H1 (cell line): ENCODE measurements around the gene PRKAA2. TPM values are rescaled to one million over a fixed set of nuclear protein-coding genes. Genes with fewer than 3 reads are reported as not detected.

ENCODE experiments used
- CTCF ChIA-PET: fragments of 300-600 bp; sonication (Branson Sonifier 250); formaldehyde crosslinking; loops from one replicate; lab custom pipeline; 2021; ENCODE audit not compliant: partially characterized antibody; lab: Charles Lee
- POLR2A ChIA-PET: fragments of 300-600 bp; sonication (Branson Sonifier 250); formaldehyde crosslinking; loops from one replicate; lab custom pipeline; 2021; ENCODE audit warnings: inconsistent platforms; ENCODE audit not compliant: partially characterized antibody; lab: Charles Lee
- DNase-seq, 2 experiments: peaks; one replicate each; pipeline versions ENCODE4 v3.0.0 to v3.0.0-alpha.2; 2010 to 2022; ENCODE audit warnings: low spot score in 2 of 2, low read depth in 1 of 2, mixed read lengths in 1 of 2
- FAIRE-seq: peaks from 2 replicates; lab custom pipeline; 2011; peaks lifted over from hg19 to GRCh38; lab: Jason Lieb, UNC
- H2AFZ ChIP-seq: 2 replicates; pipeline ENCODE4 v1.8.1; 2012; ENCODE audit warnings: low read length, inconsistent platforms
- H2AK5ac ChIP-seq: 2 replicates; pipeline ENCODE4 v1.6.1; 2013; ENCODE audit warnings: low read depth, low read length
- H2BK120ac ChIP-seq: replicated peaks from 2 replicates; pipeline ENCODE3; 2013; ENCODE audit warnings: low read depth, low read length, inconsistent platforms
- H2BK12ac ChIP-seq: 2 replicates; pipeline ENCODE4 v1.6.1; 2013; ENCODE audit warnings: low read depth, low read length
- H2BK15ac ChIP-seq: 2 replicates; pipeline ENCODE4 v1.6.1; 2013; ENCODE audit warnings: low read length
- H2BK20ac ChIP-seq: 2 replicates; pipeline ENCODE4 v1.6.1; 2013; ENCODE audit warnings: low read length
- H2BK5ac ChIP-seq: 2 replicates; pipeline ENCODE4 v1.6.1; 2013; ENCODE audit warnings: low read depth, low read length
- H3K14ac ChIP-seq: 2 replicates; pipeline ENCODE4 v1.6.1; 2013; ENCODE audit warnings: inconsistent platforms; ENCODE audit not compliant: insufficient read length
- H3K18ac ChIP-seq: 2 replicates; pipeline ENCODE4 v1.6.1; 2013; ENCODE audit warnings: low read length; ENCODE audit errors: extremely low read depth
- H3K23ac ChIP-seq: 2 replicates; pipeline ENCODE4 v1.6.1; 2013; ENCODE audit warnings: inconsistent platforms; ENCODE audit not compliant: insufficient read length
- H3K23me2 ChIP-seq: 2 replicates; pipeline ENCODE4 v1.6.1; 2013; ENCODE audit warnings: low read depth, low read length
- H3K27ac ChIP-seq: 2 replicates; pipeline ENCODE4 v1.6.1; 2011; ENCODE audit warnings: low read depth, low read length, inconsistent platforms
- H3K27me3 ChIP-seq, 4 experiments: replicated peaks in 1 of 4; 1 replicate in 1 of 4; 2 replicates in 3 of 4; pipeline versions ENCODE4 v1.6.1 to v1.8.1; 2011 to 2013; ENCODE audit warnings: low read length in 3 of 4, mild to moderate bottlenecking in 3 of 4, inconsistent platforms in 2 of 4, mixed read lengths in 2 of 4, moderate library complexity in 1 of 4; ENCODE audit not compliant: control insufficient read depth in 3 of 4, insufficient read depth in 3 of 4; ENCODE audit errors: extremely low read depth in 1 of 4
- H3K36me3 ChIP-seq, 4 experiments: 2 replicates each; pipeline versions ENCODE4 v1.6.1 to v1.8.1; 2011 to 2013; ENCODE audit warnings: mild to moderate bottlenecking in 4 of 4, low read length in 3 of 4, moderate library complexity in 2 of 4, control low read depth in 1 of 4, inconsistent platforms in 1 of 4; ENCODE audit not compliant: insufficient read depth in 4 of 4, control insufficient read depth in 2 of 4
- H3K4ac ChIP-seq: replicated peaks from 2 replicates; pipeline ENCODE3; 2013; ENCODE audit warnings: low read length, low read depth, mixed read lengths, inconsistent platforms; ENCODE audit not compliant: insufficient read length
- H3K4me1 ChIP-seq, 4 experiments: replicated peaks in 1 of 4; 1 replicate in 1 of 4; 2 replicates in 3 of 4; pipeline versions ENCODE4 v1.6.1 to v1.8.1; 2011 to 2013; ENCODE audit warnings: low read length in 3 of 4, inconsistent platforms in 2 of 4, mixed read lengths in 1 of 4; ENCODE audit not compliant: insufficient read depth in 4 of 4, control insufficient read depth in 3 of 4
- H3K4me2 ChIP-seq, 2 experiments: 2 replicates each; pipeline versions ENCODE4 v1.6.1 to v1.8.1; 2011 to 2013; ENCODE audit warnings: low read depth in 2 of 2, low read length in 2 of 2, control low read depth in 1 of 2, inconsistent platforms in 1 of 2, mild to moderate bottlenecking in 1 of 2; ENCODE audit not compliant: insufficient read depth in 1 of 2
- H3K4me3 ChIP-seq, 4 experiments: fragments of 200-600, 300-600 bp in 1 of 4; sonication (generic), shearing (Covaris generic), sonication (Bioruptor Twin) in 1 of 4; 2 replicates each; pipeline versions ENCODE4 v1.5.1 to v1.8.1; 2011 to 2016; ENCODE audit warnings: low read length in 4 of 4, low read depth in 3 of 4, control low read depth in 2 of 4, inconsistent platforms in 2 of 4, mild to moderate bottlenecking in 2 of 4, mixed read lengths in 1 of 4, moderate library complexity in 1 of 4; ENCODE audit not compliant: insufficient read depth in 2 of 4; ENCODE audit errors: extremely low read depth in 1 of 4
- H3K56ac ChIP-seq: replicated peaks from 2 replicates; pipeline ENCODE3; 2013; ENCODE audit warnings: low read depth, mild to moderate bottlenecking, mixed read lengths, low read length, inconsistent platforms; ENCODE audit not compliant: insufficient read length
- H3K79me1 ChIP-seq: 2 replicates; pipeline ENCODE4 v1.6.1; 2013; ENCODE audit warnings: low read depth, low read length, control low read depth
- H3K79me2 ChIP-seq, 2 experiments: 2 replicates each; pipeline versions ENCODE4 v1.6.1 to v1.8.1; 2012 to 2013; ENCODE audit warnings: low read length in 2 of 2, mild to moderate bottlenecking in 2 of 2, inconsistent platforms in 1 of 2; ENCODE audit not compliant: insufficient read depth in 2 of 2, control insufficient read depth in 1 of 2
- H3K9ac ChIP-seq, 4 experiments: replicated peaks in 1 of 4; 1 replicate in 1 of 4; 2 replicates in 3 of 4; pipeline versions ENCODE4 v1.6.1 to v1.8.1; 2011 to 2013; ENCODE audit warnings: low read depth in 3 of 4, low read length in 3 of 4, control low read depth in 2 of 4, mild to moderate bottlenecking in 2 of 4, moderate library complexity in 2 of 4, inconsistent platforms in 1 of 4; ENCODE audit errors: extremely low read depth in 1 of 4
- H3K9me3 ChIP-seq, 2 experiments: 2 replicates each; pipeline versions ENCODE4 v1.6.1 to v1.8.1; 2012 to 2013; ENCODE audit warnings: mild to moderate bottlenecking in 2 of 2, moderate library complexity in 2 of 2, control low read depth in 1 of 2, inconsistent platforms in 1 of 2, low read depth in 1 of 2, low read length in 1 of 2, mixed read lengths in 1 of 2; ENCODE audit not compliant: insufficient read depth in 2 of 2
- H4K20me1 ChIP-seq, 2 experiments: replicated peaks in 1 of 2; 2 replicates each; pipeline versions ENCODE3 to v1.8.1; 2011 to 2013; ENCODE audit warnings: inconsistent platforms in 2 of 2, low read length in 2 of 2, mild to moderate bottlenecking in 1 of 2; ENCODE audit not compliant: insufficient read depth in 2 of 2, control insufficient read depth in 1 of 2
- H4K5ac ChIP-seq: 2 replicates; pipeline ENCODE4 v1.6.1; 2013; ENCODE audit warnings: low read length, low read depth, mixed read lengths, inconsistent platforms; ENCODE audit not compliant: insufficient read length
- H4K8ac ChIP-seq: 2 replicates; pipeline ENCODE4 v1.8.0; 2013; ENCODE audit warnings: mild to moderate bottlenecking, moderate library complexity, low read length, inconsistent platforms; ENCODE audit not compliant: insufficient read depth; ENCODE audit errors: extremely low read depth
- H4K91ac ChIP-seq: replicated peaks from 2 replicates; pipeline ENCODE3; 2013; ENCODE audit warnings: low read length, mixed read lengths, inconsistent platforms; ENCODE audit not compliant: insufficient read length
- BACH1 ChIP-seq: IDR thresholded peaks from 2 replicates; pipeline ENCODE4 v1.6.1; 2012; ENCODE audit warnings: low read length, improper control_type of control experiment
- KDM1A ChIP-seq: fragments of 200-600, 300-600 bp; sonication (generic); IDR thresholded peaks from 2 replicates; pipeline ENCODE4 v1.7.1; 2016; ENCODE audit warnings: mild to moderate bottlenecking, low read length, borderline replicate concordance
- WGBS, 2 experiments: shearing (Covaris generic) in 1 of 2; methylation state at CpG; one replicate each; pipeline versions ENCODE4 v1.1.6 to v1.1.7; 2013 to 2015; ENCODE audit warnings: low lambda C conversion rate in 2 of 2, mixed read lengths in 2 of 2, inconsistent platforms in 1 of 2, low coverage in 1 of 2, missing lambda C conversion rate in 1 of 2; ENCODE audit not compliant: insufficient replicate concordance in 2 of 2, insufficient coverage in 1 of 2, insufficient read length in 1 of 2; ENCODE audit errors: extremely low coverage in 1 of 2, missing lambda C conversion rate in 1 of 2; 5-methylcytosine and 5-hydroxymethylcytosine counted together
- polyA plus RNA-seq, 7 experiments: library from polyadenylated mRNA; depleted of rRNA in 3 of 7; stranded (reverse) in 5 of 7; unstranded in 2 of 7; fragments of >200 nt in 5 of 7; fragments of 200-250 nt in 2 of 7; gene quantifications; 1 replicate in 5 of 7; 2 replicates in 1 of 7; 4 replicates in 1 of 7; pipeline versions ENCODE4 v1.2.1 to v1.2.3, GENCODE V29; 2011 to 2013; ENCODE audit warnings: missing spikeins in 2 of 7, mixed read lengths in 2 of 7
- total RNA-seq: library from RNA; stranded (reverse); fragmentation: NEBNext Ultra II Directional; extraction: Animal tissue kit (Norgen Biotek cat#: 25700); gene quantifications from 2 replicates; pipeline ENCODE4 v1.2.1, GENCODE V29; 2021

Gene PRKAA2
- total and polyA plus RNA-seq, 2 of the 8 experiments (the other 6 are each of a cell fraction or from before 2014, with no cell fraction given): 2.6 to 6.4 TPM

GRCh38 chr1:56647106-56647505 is 2.0 kb downstream of the PRKAA2 start:
- H3K27ac ChIP-seq: no peak overlapping the region
- no peak overlapping the region for H3K56ac ChIP-seq
- no peak overlapping the region for H4K8ac ChIP-seq
- no peak overlapping the region for H3K4ac ChIP-seq
- TF ChIP-seq BACH1 (no peak), KDM1A (no peak)
- H3K79me1 ChIP-seq: no peaks in the 10 kb centered on the region
- no peak overlapping the region for H4K5ac ChIP-seq
- H2BK120ac ChIP-seq: no peak overlapping the region
- H3K36me3 ChIP-seq: no peaks in the 10 kb centered on the region
- H3K23me2 ChIP-seq: peaks cover 6% of the 10 kb centered on the region
- H3K9ac ChIP-seq: no peak overlapping the region
- no peak overlapping the region for H3K23ac ChIP-seq
- H2AFZ ChIP-seq: no peak overlapping the region
- ChIA-PET POLR2A (no interaction called here), CTCF (no interaction called here)
- no peak overlapping the region for H3K4me2 ChIP-seq
- no peaks in the 10 kb centered on the region for H3K9me3 ChIP-seq
- H2BK20ac ChIP-seq: no peak overlapping the region
- no peak overlapping the region for H2BK15ac ChIP-seq
- no peak overlapping the region for H3K4me3 ChIP-seq
- no peak overlapping the region for H2AK5ac ChIP-seq
- no peak overlapping the region for H4K91ac ChIP-seq
- no peaks in the 10 kb centered on the region for H4K20me1 ChIP-seq
- DNase-seq: no peak
- H2BK12ac ChIP-seq: no peak overlapping the region
- peaks cover 0 to 10% (median 1%) of the 10 kb centered on the region in 4 experiments; a peak in 1 of 7 replicates for H3K27me3 ChIP-seq
- H3K4me1 ChIP-seq: peaks cover 0 to 2% (median under 1%) of the 10 kb centered on the region in 4 experiments; a peak in 1 of 7 replicates
- no peak overlapping the region for H2BK5ac ChIP-seq
- peaks cover 0 to 47% of the 10 kb centered on the region in 2 experiments; a peak in 2 of 4 replicates for H3K79me2 ChIP-seq
- 96% methylated on average over 1 of the region's 1 CpG; no CpG with 5 or more reads in 1 of the 2 experiments for WGBS, 2 experiments
- no peak overlapping the region for H3K18ac ChIP-seq
- H3K14ac ChIP-seq: no peak overlapping the region
- FAIRE-seq: no peak
